ENCODE results near the gene DNAJB6. TPM values are rescaled to one million over a fixed set of nuclear protein-coding genes. Genes with fewer than 3 reads are reported as not detected.
"Not testable (repeated sequence)": the region's sequence is repeated elsewhere in the genome, so short reads cannot be mapped to it uniquely, and the experiment has no call there.

The DNAJB6 gene
- total RNA-seq, 2 experiments from 2014 or later = 67.8 to 80.6 TPM

DNA sequence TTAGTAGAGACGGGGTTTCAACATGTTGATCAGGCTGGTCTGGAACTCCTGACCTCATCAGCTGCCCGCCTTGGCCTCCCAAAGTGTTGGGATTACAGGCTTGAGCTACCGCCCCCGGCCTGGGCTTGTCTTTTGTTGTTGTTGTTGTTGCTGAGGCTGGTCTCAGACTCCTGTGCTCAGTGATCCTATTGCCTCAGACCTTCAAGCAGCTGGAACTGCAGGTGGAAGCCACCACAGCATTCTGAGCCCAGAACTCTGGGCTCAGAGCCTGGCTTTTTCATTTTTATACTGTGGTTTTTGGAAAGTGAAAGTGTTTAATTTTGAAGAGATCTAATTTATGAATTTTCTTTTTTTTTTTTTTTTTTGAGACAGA is 16.2 kb upstream of the DNAJB6 start:
- POLR2A ChIA-PET = no interaction called here
- H3K4me3 Mint-ChIP-seq = no peak overlapping the region
- peaks cover 7% of the 10 kb centered on the region for H3K4me1 Mint-ChIP-seq (ENCODE audit: low read depth)
- intact Hi-C loops (cut with micrococcal nuclease) = no loop called here
- DNase-seq (no peak), ATAC-seq (no peak)
- no peak overlapping the region for H3K27ac Mint-ChIP-seq
- TF ChIP-seq, protein P1, sequence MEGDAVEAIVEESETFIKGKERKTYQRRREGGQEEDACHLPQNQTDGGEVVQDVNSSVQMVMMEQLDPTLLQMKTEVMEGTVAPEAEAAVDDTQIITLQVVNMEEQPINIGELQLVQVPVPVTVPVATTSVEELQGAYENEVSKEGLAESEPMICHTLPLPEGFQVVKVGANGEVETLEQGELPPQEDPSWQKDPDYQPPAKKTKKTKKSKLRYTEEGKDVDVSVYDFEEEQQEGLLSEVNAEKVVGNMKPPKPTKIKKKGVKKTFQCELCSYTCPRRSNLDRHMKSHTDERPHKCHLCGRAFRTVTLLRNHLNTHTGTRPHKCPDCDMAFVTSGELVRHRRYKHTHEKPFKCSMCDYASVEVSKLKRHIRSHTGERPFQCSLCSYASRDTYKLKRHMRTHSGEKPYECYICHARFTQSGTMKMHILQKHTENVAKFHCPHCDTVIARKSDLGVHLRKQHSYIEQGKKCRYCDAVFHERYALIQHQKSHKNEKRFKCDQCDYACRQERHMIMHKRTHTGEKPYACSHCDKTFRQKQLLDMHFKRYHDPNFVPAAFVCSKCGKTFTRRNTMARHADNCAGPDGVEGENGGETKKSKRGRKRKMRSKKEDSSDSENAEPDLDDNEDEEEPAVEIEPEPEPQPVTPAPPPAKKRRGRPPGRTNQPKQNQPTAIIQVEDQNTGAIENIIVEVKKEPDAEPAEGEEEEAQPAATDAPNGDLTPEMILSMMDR (IDR thresholded peaks at IDR 0.05) = no peak
- H3K27me3 Mint-ChIP-seq = no peaks in the 10 kb centered on the region
- CTCF ChIA-PET = interaction anchor here (0.9 to 1.6 kb wide), 3 partner anchors 10 to 97 kb away, joined by 3 to 5 read pairs (median 3); no protein-coding TSS in a partner anchor
- H3K36me3 Mint-ChIP-seq (ENCODE audit: low read depth) = no peaks in the 10 kb centered on the region
- no peaks in the 10 kb centered on the region for H3K9me3 Mint-ChIP-seq

DNA sequence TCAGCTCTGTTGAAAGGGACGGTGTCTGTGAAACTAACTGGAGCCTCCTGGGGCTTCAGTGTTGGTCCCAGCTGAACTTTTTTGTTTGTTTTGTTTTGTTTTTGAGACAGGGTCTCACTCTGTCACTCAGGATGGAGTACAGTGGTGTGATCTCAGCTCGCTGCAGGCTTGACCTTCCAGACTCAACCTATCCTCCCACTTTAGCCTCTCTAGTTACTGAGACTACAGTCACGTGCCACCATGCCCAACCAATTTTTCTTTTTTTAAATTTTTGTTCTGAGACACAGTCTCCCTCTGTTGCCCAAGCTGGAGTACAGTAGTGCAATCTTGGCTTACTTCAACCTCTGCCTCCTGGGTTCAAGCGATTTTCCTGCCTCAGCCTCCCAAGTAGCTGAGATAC is 13.4 kb upstream of the DNAJB6 start:
- Mint-ChIP-seq H3K9me3 (no peaks in the 10 kb centered on the region), H3K4me3 (no peak overlapping the region), H3K27ac (no peak overlapping the region), H3K36me3 (ENCODE audit: low read depth) (no peaks in the 10 kb centered on the region), H3K27me3 (no peaks in the 10 kb centered on the region), H3K4me1 (ENCODE audit: low read depth) (peaks cover 3% of the 10 kb centered on the region)
- POLR2A ChIA-PET = no interaction called here
- no peak for DNase-seq
- TF ChIP-seq, protein P1 (IDR thresholded peaks at IDR 0.05) = no peak
- no peak for ATAC-seq
- CTCF ChIA-PET = interaction anchor here (1.2 to 2.0 kb wide), 2 partner anchors 12 to 22 kb away, joined by 3 to 5 read pairs; no protein-coding TSS in a partner anchor
- intact Hi-C loops (cut with micrococcal nuclease) = no loop called here

DNA sequence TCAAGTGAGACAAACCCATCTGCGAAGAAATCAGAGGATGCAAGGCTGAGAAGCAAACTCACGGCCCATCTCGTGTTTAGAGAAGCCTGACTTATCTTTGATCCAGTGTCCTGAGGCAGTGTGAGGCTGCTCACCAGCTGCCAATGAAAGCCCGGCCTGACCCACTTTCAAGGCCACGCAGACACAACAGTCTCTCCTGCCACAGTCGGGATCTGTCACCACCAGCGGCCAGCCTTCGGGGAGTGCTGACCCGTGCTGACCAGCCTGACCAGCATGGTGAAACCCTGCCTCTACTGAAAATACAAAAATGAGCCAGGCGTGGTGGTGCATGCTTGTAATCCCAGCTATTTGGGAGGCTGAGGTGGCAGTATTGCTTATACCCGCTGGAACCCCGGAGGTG is 7.4 kb upstream of the DNAJB6 start:
- intact Hi-C loops (cut with micrococcal nuclease) = no loop called here
- Mint-ChIP-seq H3K9me3 (no peaks in the 10 kb centered on the region), H3K27me3 (peaks cover 3% of the 10 kb centered on the region), H3K4me1 (ENCODE audit: low read depth) (no peaks in the 10 kb centered on the region), H3K27ac (no peak overlapping the region), H3K4me3 (no peak overlapping the region), H3K36me3 (ENCODE audit: low read depth) (no peaks in the 10 kb centered on the region)
- CTCF ChIA-PET = interaction anchor here (1.3 to 1.4 kb wide), 2 partner anchors 55 to 58 kb away, joined by 3 to 4 read pairs; no protein-coding TSS in a partner anchor
- TF ChIP-seq, protein P1 (IDR thresholded peaks at IDR 0.05) = no peak
- DNase-seq = no peak
- no peak for ATAC-seq
- POLR2A ChIA-PET = interaction anchor here (0.6 kb wide), 1 partner anchor 334 kb away, joined by 3 read pairs; no protein-coding TSS in a partner anchor

DNA sequence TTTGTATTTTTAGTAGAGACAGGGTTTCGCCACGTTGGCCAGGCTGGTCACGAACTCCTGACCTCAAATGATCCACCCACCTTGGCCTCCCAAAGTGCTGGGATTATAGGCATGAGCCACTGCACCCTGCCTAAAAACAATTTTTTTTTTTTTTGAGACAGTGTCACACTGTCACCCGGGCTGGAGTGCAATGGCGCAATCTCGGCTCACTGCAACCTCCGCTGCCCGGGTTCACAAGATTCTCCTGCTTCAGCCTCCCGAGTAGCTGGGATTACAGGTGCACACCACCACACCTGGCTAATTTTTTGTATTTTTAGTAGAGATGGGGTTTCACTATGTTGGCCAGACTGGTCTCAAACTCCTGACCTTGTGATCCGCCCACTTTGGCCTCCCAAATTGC is 6.2 kb upstream of the DNAJB6 start:
- ATAC-seq; intact Hi-C loops (cut with micrococcal nuclease); H3K36me3 Mint-ChIP-seq (ENCODE audit: low read depth); POLR2A ChIA-PET; H3K27ac Mint-ChIP-seq; DNase-seq; H3K9me3 Mint-ChIP-seq; H3K4me1 Mint-ChIP-seq (ENCODE audit: low read depth); H3K4me3 Mint-ChIP-seq; H3K27me3 Mint-ChIP-seq: not testable (repeated sequence)
- CTCF ChIA-PET = interaction anchor here (0.8 kb wide), 2 partner anchors 10 to 15 kb away, joined by 3 read pairs; no protein-coding TSS in a partner anchor

DNA sequence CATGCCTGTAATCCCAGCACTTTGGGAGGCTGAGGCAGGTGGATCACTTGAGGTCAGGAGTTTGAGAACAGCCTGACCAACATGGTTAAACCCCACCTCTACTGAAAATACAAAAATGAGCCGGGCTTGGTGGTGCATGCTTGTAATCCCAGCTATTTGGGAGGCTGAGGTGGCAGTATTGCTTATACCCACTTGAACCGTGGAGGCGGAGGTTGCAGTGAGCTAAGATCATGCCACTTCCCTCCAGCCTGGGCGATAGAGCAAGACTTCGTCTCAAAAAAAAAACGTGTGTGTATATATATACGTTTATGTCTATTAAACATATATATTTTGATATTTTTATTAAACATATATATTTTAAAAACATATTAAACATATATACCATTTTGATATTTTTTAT is 5.8 kb upstream of the DNAJB6 start:
- CTCF ChIA-PET = interaction anchor here (0.8 kb wide), 2 partner anchors 11 to 15 kb away, joined by 3 read pairs; no protein-coding TSS in a partner anchor
- H3K27me3 Mint-ChIP-seq; ATAC-seq; intact Hi-C loops (cut with micrococcal nuclease); POLR2A ChIA-PET; H3K4me1 Mint-ChIP-seq (ENCODE audit: low read depth); DNase-seq; H3K9me3 Mint-ChIP-seq; H3K27ac Mint-ChIP-seq; H3K36me3 Mint-ChIP-seq (ENCODE audit: low read depth); H3K4me3 Mint-ChIP-seq: not testable (repeated sequence)

DNA sequence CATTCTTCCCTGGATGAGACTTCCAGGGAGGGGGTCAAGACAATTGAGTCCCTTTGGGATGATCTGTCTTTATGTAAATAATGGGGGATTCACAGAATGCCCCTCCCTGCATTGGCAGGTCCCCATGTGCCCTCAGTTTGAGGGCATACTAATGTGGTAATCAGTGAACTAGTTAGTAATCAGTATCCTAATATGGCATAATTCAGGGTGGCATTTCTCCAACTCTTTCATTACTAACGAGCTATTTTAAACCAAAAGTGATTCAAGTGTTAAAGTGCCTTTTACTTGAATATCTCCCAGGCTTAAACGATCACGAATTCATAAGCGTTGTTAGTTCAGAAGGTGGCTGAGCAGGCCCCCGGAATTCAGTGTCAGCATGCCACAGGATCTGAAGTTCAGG is 1.6 kb upstream of the DNAJB6 start:
- H3K27ac Mint-ChIP-seq = no peak overlapping the region
- peaks cover 5% of the 10 kb centered on the region for H3K27me3 Mint-ChIP-seq
- CTCF ChIA-PET = interaction anchor here (0.7 to 1.4 kb wide), 2 partner anchors 11 to 386 kb away, joined by 3 to 4 read pairs; partner anchors contain the start of gene NOM1
- TF ChIP-seq, protein P1 (IDR thresholded peaks at IDR 0.05) = no peak
- peaks cover 21% of the 10 kb centered on the region for H3K4me1 Mint-ChIP-seq (ENCODE audit: low read depth)
- intact Hi-C loops (cut with micrococcal nuclease) = loop anchor here (5.0 kb wide), 1 partner anchor 33 kb away; no protein-coding TSS in a partner anchor
- POLR2A ChIA-PET = interaction anchor here (2.2 kb wide), 1 partner anchor 12 kb away, joined by 9 read pairs; no protein-coding TSS in a partner anchor
- H3K4me3 Mint-ChIP-seq = peak overlapping the region; percentile 87
- no peak for ATAC-seq
- peaks cover 22% of the 10 kb centered on the region for H3K36me3 Mint-ChIP-seq (ENCODE audit: low read depth)
- no peaks in the 10 kb centered on the region for H3K9me3 Mint-ChIP-seq
- DNase-seq = no peak
